ENCODE data around the gene RPL38. TPM values are rescaled to one million over a fixed set of nuclear protein-coding genes. Genes with fewer than 3 reads are reported as not detected.

RPL38 gene
- total RNA-seq (100 to 1,000 TPM; 661 to 847 (median 735) TPM), polyA plus RNA-seq (1,000 to 10,000 TPM; 1,527 to 2,186 TPM)
- long read RNA-seq, donor 1, transcript RPL38-201 (5 exons, 1,170 nt): major isoform, 135 of 177 reads
- long read RNA-seq, donor 1, transcript RPL38-206 (4 exons, 532 nt): minor isoform, 8 of 177 reads
- long read RNA-seq, donor 1, transcript RPL38-202 (5 exons, 431 nt): minor isoform, 28 of 177 reads
- long read RNA-seq, donor 1, partial matches to known transcripts: 4 of 177 reads
- long read RNA-seq, donor 1, other reads (novel, unspliced or antisense): 1 of 177 reads
- long read RNA-seq, donor 2, transcript RPL38-202 (5 exons, 431 nt): minor isoform, 47 of 236 reads
- long read RNA-seq, donor 2, transcript RPL38-201 (5 exons, 1,170 nt): major isoform, 178 of 236 reads
- long read RNA-seq, donor 2, transcript RPL38-206 (4 exons, 532 nt): minor isoform, 6 of 236 reads
- long read RNA-seq, donor 2, partial matches to known transcripts: 4 of 236 reads
- long read RNA-seq, donor 2, other reads (novel, unspliced or antisense): 0 of 236 reads
- long read RNA-seq, donor 3, transcript RPL38-201 (5 exons, 1,170 nt): major isoform, 19 of 29 reads
- long read RNA-seq, donor 3, transcript RPL38-202 (5 exons, 431 nt): minor isoform, 7 of 29 reads
- long read RNA-seq, donor 3, partial matches to known transcripts: 0 of 29 reads
- long read RNA-seq, donor 3, other reads (novel, unspliced or antisense): 2 of 29 reads

- DNase-seq (peak; percentile 92 to 98), ATAC-seq (peak; percentile 80 to 94 (median 88))
- H3K27me3 ChIP-seq: peaks cover 0 to 29% (median 23%) of the 10 kb centered on the region in 7 donors
- H3K27ac ChIP-seq: peak within 1 kb of the TSS in 9 of 10 donors; percentile 73 to 95 (median 84)
- H3K4me1 ChIP-seq: peaks cover 9 to 58% (median 45%) of the 10 kb centered on the region in 9 donors
- peaks cover 0 to 44% (median 8%) of the 10 kb centered on the region in 9 donors for H3K36me3 ChIP-seq
- H3K4me3 ChIP-seq: peak within 1 kb of the TSS; percentile 76 to 100 (median 94)
- TF ChIP-seq CTCF (IDR thresholded peaks at IDR 0.05): peak; percentile 92 to 97 (median 95)
- no peaks in the 10 kb centered on the region for H3K9me3 ChIP-seq
- WGBS, 2 donors: 0 to 1% methylated on average over 53 of the region's 53 CpGs
- intact Hi-C loops (cut with DNase I): loop anchor here in 2 of 10 donors (5.0 to 10.0 kb wide), 4 partner anchors 39 to 721 kb away; partner anchors contain the start of genes BTBD17 (in 1 of the 2) and NHERF1 (in 1 of the 2)
Measured at GRCh38 chr17:74203439-74204240, at the start of gene RPL38. TSS of gene RPL38 (plus strand) at chr17:74203678. CDS start at chr17:74203956, 278 bp downstream.

GRCh38 chr17:74153821-74154430, 49.6 kb upstream of the RPL38 start:
- ATAC-seq (no peak), DNase-seq (no peak)
- 74 to 76% methylated on average over 11 of the region's 11 CpGs for WGBS, 2 donors
- peaks cover 0 to 2% (median 0%) of the 10 kb centered on the region in 11 donors for H3K9me3 ChIP-seq
- intact Hi-C loops (cut with DNase I): no loop called here
- peak in 1 of 9 donors; percentile 10 for TF ChIP-seq CTCF (IDR thresholded peaks at IDR 0.05)
- H3K36me3 ChIP-seq: no peaks in the 10 kb centered on the region
- no peak overlapping the region for H3K27ac ChIP-seq
- peaks cover 0 to 48% (median 21%) of the 10 kb centered on the region in 7 donors for H3K27me3 ChIP-seq
- H3K4me3 ChIP-seq: no peak overlapping the region
- no peaks in the 10 kb centered on the region for H3K4me1 ChIP-seq

GRCh38 chr17:74156878-74157277, 46.6 kb upstream of the RPL38 start:
- TF ChIP-seq CTCF (IDR thresholded peaks at IDR 0.05): no peak
- no peaks in the 10 kb centered on the region for H3K36me3 ChIP-seq
- H3K9me3 ChIP-seq: peaks cover 0 to 2% (median 0%) of the 10 kb centered on the region in 11 donors
- ATAC-seq (no peak), DNase-seq (no peak)
- H3K27ac ChIP-seq: no peak overlapping the region
- H3K4me1 ChIP-seq: no peaks in the 10 kb centered on the region
- WGBS, 2 donors: 83 to 84% methylated on average over 6 of the region's 6 CpGs
- intact Hi-C loops (cut with DNase I): no loop called here
- no peak overlapping the region for H3K4me3 ChIP-seq
- peaks cover 0 to 40% (median 13%) of the 10 kb centered on the region in 7 donors for H3K27me3 ChIP-seq

Measured in heart right ventricle (tissue), 16 donors.